ENCODE data around the gene MAGI1.
A peak's percentile ranks its signal among the peaks of the same experiment; 100 is the strongest.

GRCh38 chr3:66038726-66039589, at the start of gene MAGI1:
- TF ChIP-seq MAX (IDR thresholded peaks at IDR 0.05) (peak; percentile 85), TCF7L2 (IDR thresholded peaks at IDR 0.05; ENCODE audit: borderline replicate concordance, extremely low read depth, insufficient read depth, insufficient read length) (no peak), SIN3A (IDR thresholded peaks at IDR 0.05; ENCODE audit: low read depth) (peak; percentile 66), EGR1 (IDR thresholded peaks at IDR 0.05; ENCODE audit: low read depth) (no peak), POLR2AphosphoS5 (IDR thresholded peaks at IDR 0.05; ENCODE audit: low read depth, low read length) (peak; percentile 53; the same call in 1 of the 2 replicates), SP1 (IDR thresholded peaks at IDR 0.05; ENCODE audit: low read depth) (peak; percentile 76), CEBPB (IDR thresholded peaks at IDR 0.05; ENCODE audit: low read depth) (no peak), RAD21 (IDR thresholded peaks at IDR 0.05; ENCODE audit: low read depth) (peak; percentile 40), POLR2A (IDR thresholded peaks at IDR 0.05; ENCODE audit: borderline replicate concordance, extremely low read depth, insufficient read depth, insufficient read length) (no peak), EZH2phosphoT487 (IDR thresholded peaks at IDR 0.05; ENCODE audit: borderline replicate concordance) (no peak), EZH2 (IDR thresholded peaks at IDR 0.05) (no peak), YY1 (IDR thresholded peaks at IDR 0.05; ENCODE audit: extremely low read depth, insufficient replicate concordance, low read depth, low read length) (peak; percentile 18)
- TF ChIP-seq, protein P1, sequence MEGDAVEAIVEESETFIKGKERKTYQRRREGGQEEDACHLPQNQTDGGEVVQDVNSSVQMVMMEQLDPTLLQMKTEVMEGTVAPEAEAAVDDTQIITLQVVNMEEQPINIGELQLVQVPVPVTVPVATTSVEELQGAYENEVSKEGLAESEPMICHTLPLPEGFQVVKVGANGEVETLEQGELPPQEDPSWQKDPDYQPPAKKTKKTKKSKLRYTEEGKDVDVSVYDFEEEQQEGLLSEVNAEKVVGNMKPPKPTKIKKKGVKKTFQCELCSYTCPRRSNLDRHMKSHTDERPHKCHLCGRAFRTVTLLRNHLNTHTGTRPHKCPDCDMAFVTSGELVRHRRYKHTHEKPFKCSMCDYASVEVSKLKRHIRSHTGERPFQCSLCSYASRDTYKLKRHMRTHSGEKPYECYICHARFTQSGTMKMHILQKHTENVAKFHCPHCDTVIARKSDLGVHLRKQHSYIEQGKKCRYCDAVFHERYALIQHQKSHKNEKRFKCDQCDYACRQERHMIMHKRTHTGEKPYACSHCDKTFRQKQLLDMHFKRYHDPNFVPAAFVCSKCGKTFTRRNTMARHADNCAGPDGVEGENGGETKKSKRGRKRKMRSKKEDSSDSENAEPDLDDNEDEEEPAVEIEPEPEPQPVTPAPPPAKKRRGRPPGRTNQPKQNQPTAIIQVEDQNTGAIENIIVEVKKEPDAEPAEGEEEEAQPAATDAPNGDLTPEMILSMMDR (IDR thresholded peaks at IDR 0.05 in 2 of 3, conservative IDR thresholded peaks at IDR 0.05 in 1 of 3; ENCODE audit: borderline replicate concordance in 1 of 3, insufficient read depth in 1 of 3, low read depth in 2 of 3, low read length in 2 of 3), result no peak
